Gastroesophageal sphincter (tissue), 4 donors: Measurements from ENCODE around the gene MFSD6. TPM values are rescaled to one million over a fixed set of nuclear protein-coding genes. Genes with fewer than 3 reads are reported as not detected.

Experiments used
- ATAC-seq: fragments of 150-250 bp; one replicate; pipeline ENCODE4 v1.9.1; 2016; ENCODE audit warnings: mild to moderate bottlenecking, moderate library complexity
- H3K27ac ChIP-seq, 4 donors: fragments of 200-600 bp; sonication (generic) in 3 of 4; 1 replicate in 3 of 4; 2 replicates in 1 of 4; pipeline ENCODE4 v1.5.1; 2016 to 2019
- H3K27me3 ChIP-seq: fragments of 200-600 bp; sonication (generic); one replicate; pipeline ENCODE4 v1.5.1; 2019
- H3K36me3 ChIP-seq, 2 donors: fragments of 200-600 bp; sonication (generic); one replicate each; pipeline ENCODE4 v1.5.1; 2019; ENCODE audit warnings: control low read depth in 1 of 2
- H3K4me1 ChIP-seq, 3 donors: fragments of 200-600 bp; sonication (generic); 1 replicate in 2 of 3; 2 replicates in 1 of 3; pipeline ENCODE4 v1.5.1; 2016 to 2019; ENCODE audit warnings: control low read depth in 2 of 3
- H3K4me3 ChIP-seq, 2 donors: fragments of 200-600 bp; sonication (generic); one replicate each; pipeline ENCODE4 v1.5.1; 2019; ENCODE audit warnings: mild to moderate bottlenecking in 1 of 2, moderate library complexity in 1 of 2
- H3K9me3 ChIP-seq, 3 donors: fragments of 200-600 bp; sonication (generic); one replicate each; pipeline ENCODE4 v1.5.1; 2017 to 2019; ENCODE audit warnings: control low read depth in 2 of 3
- CTCF ChIP-seq, 4 experiments: fragments of 200-600 bp in 2 of 4; fragments of 450-650 bp in 2 of 4; sonication (generic) in 1 of 4; IDR thresholded peaks; one replicate each; pipeline ENCODE4 v1.5.1; 2017 to 2019; ENCODE audit warnings: antibody characterized with exemption in 4 of 4, mild to moderate bottlenecking in 2 of 4, moderate library complexity in 2 of 4
- EP300 ChIP-seq: sonication (generic); formaldehyde crosslinking; IDR thresholded peaks from one replicate; pipeline ENCODE4 v1.6.1; 2017; ENCODE audit warnings: antibody characterized with exemption, mild to moderate bottlenecking
- POLR2A ChIP-seq, 2 donors: fragments of 450-650 bp; IDR thresholded peaks; one replicate each; pipeline ENCODE4 v1.6.1; 2017; ENCODE audit warnings: antibody characterized with exemption in 2 of 2, mild to moderate bottlenecking in 2 of 2, moderate library complexity in 1 of 2
- POLR2AphosphoS5 ChIP-seq: sonication (generic); formaldehyde crosslinking; IDR thresholded peaks from one replicate; pipeline ENCODE4 v1.6.1; 2017; ENCODE audit warnings: antibody characterized with exemption
- WGBS, 2 donors: methylation state at CpG; one replicate each; pipeline ENCODE4 v1.1.5; 2018; ENCODE audit warnings: low coverage in 1 of 2; 5-methylcytosine and 5-hydroxymethylcytosine counted together
- total RNA-seq, 4 donors: library from RNA; depleted of rRNA; stranded (reverse); fragments of >200 nt; gene quantifications; one replicate each; pipeline ENCODE4 v1.1.0, GENCODE V29; 2016

The MFSD6 gene
- total RNA-seq, 4 donors from 2014 or later = 80.2 to 176 (median 143) TPM

- H3K9me3 ChIP-seq = peaks cover 0 to 53% (median 0%) of the 10 kb centered on the region in 3 donors
- TF ChIP-seq EP300 (no peak), POLR2A (IDR thresholded peaks at IDR 0.05) (no peak), POLR2AphosphoS5 (no peak), CTCF (IDR thresholded peaks at IDR 0.05) (no peak)
- H3K27ac ChIP-seq = no peak overlapping the region
- no peaks in the 10 kb centered on the region for H3K36me3 ChIP-seq
- H3K4me1 ChIP-seq = peaks cover 0 to 17% (median 3%) of the 10 kb centered on the region in 3 donors
- no peak for ATAC-seq
- H3K27me3 ChIP-seq = no peaks in the 10 kb centered on the region
- H3K4me3 ChIP-seq = no peak overlapping the region
Observed at GRCh38 chr2:190538201-190538600, 130.0 kb downstream of the MFSD6 start.

GRCh38 chr2:190540048-190540447 is 131.9 kb downstream of the MFSD6 start:
- no peak overlapping the region for H3K27ac ChIP-seq
- TF ChIP-seq CTCF (IDR thresholded peaks at IDR 0.05) = no peak
- no peaks in the 10 kb centered on the region for H3K27me3 ChIP-seq
- ATAC-seq = no peak
- peaks cover 0 to 53% (median 0%) of the 10 kb centered on the region in 3 donors for H3K9me3 ChIP-seq
- H3K4me3 ChIP-seq = no peak overlapping the region
- 85 to 98% methylated on average over 3 to 5 of the region's 6 CpGs for WGBS, 2 donors
- no peaks in the 10 kb centered on the region for H3K36me3 ChIP-seq
- H3K4me1 ChIP-seq = peaks cover 0 to 10% (median 0%) of the 10 kb centered on the region in 3 donors

GRCh38 chr2:190545093-190545492 is 136.9 kb downstream of the MFSD6 start:
- peak overlapping the region; percentile 20 to 56 (median 53) for H3K27ac ChIP-seq
- H3K36me3 ChIP-seq = no peaks in the 10 kb centered on the region
- no peaks in the 10 kb centered on the region for H3K27me3 ChIP-seq
- TF ChIP-seq CTCF (IDR thresholded peaks at IDR 0.05) (no peak), POLR2A (IDR thresholded peaks at IDR 0.05) (no peak), POLR2AphosphoS5 (no peak), EP300 (no peak)
- peaks cover 0 to 23% (median 0%) of the 10 kb centered on the region in 3 donors for H3K9me3 ChIP-seq
- 29 to 42% methylated on average over 3 of the region's 3 CpGs for WGBS, 2 donors
- ATAC-seq = no peak
- no peaks in the 10 kb centered on the region for H3K4me1 ChIP-seq
- H3K4me3 ChIP-seq = peak overlapping the region; percentile 29 to 44

GRCh38 chr2:190545555-190546385 is 137.6 kb downstream of the MFSD6 start:
- Histone ChIP-seq H3K27ac (peak overlapping the region; percentile 20 to 56 (median 53)), H3K4me3 (peak overlapping the region; percentile 29 to 44), H3K27me3 (no peaks in the 10 kb centered on the region), H3K9me3 (peaks cover 0 to 16% (median 0%) of the 10 kb centered on the region in 3 donors), H3K4me1 (no peaks in the 10 kb centered on the region), H3K36me3 (no peaks in the 10 kb centered on the region)
- no peak for TF ChIP-seq POLR2A (IDR thresholded peaks at IDR 0.05)
- ATAC-seq = no peak
- WGBS, 2 donors = 43 to 48% methylated on average over 4 to 5 of the region's 5 CpGs

- Histone ChIP-seq H3K36me3 (no peaks in the 10 kb centered on the region), H3K27ac (no peak overlapping the region), H3K9me3 (peaks cover 0 to 7% (median 0%) of the 10 kb centered on the region in 3 donors), H3K27me3 (no peaks in the 10 kb centered on the region), H3K4me1 (no peaks in the 10 kb centered on the region), H3K4me3 (no peak overlapping the region)
- TF ChIP-seq POLR2AphosphoS5 = no peak
- no peak for TF ChIP-seq EP300
- TF ChIP-seq CTCF (IDR thresholded peaks at IDR 0.05) = no peak
- TF ChIP-seq POLR2A (IDR thresholded peaks at IDR 0.05) = no peak
- WGBS, 2 donors = 91 to 92% methylated on average over 3 of the region's 3 CpGs
- ATAC-seq = no peak
Observed at GRCh38 chr2:190546734-190547133, 138.6 kb downstream of the MFSD6 start.
